ACC112 (cell line): ENCODE measurements around the gene TAOK3.

Experiments
- H2AFZ ChIP-seq: fragments of 200-600 bp; sonication (generic); one replicate; pipeline ENCODE4 v1.6.0; 2017; ENCODE audit warnings: antibody characterized with exemption, low read length; ENCODE audit not compliant: unreplicated experiment
- H3K27ac ChIP-seq: fragments of 200-600 bp; sonication (generic); 2 replicates; pipeline ENCODE4 v1.5.1; 2014; ENCODE audit warnings: low read depth, mild to moderate bottlenecking, antibody characterized with exemption, low read length, moderate library complexity
- H3K27me3 ChIP-seq: fragments of 200-600 bp; sonication (generic); 2 replicates; pipeline ENCODE4 v1.6.1; 2014; ENCODE audit warnings: mild to moderate bottlenecking, antibody characterized with exemption, low read length, moderate library complexity, mixed read lengths; ENCODE audit not compliant: insufficient read depth
- H3K36me3 ChIP-seq: fragments of 200-600 bp; sonication (generic); 2 replicates; pipeline ENCODE4 v1.6.1; 2016; ENCODE audit warnings: mild to moderate bottlenecking, antibody characterized with exemption, low read length, moderate library complexity, mixed read lengths; ENCODE audit not compliant: insufficient read depth
- H3K4me1 ChIP-seq: fragments of 200-600 bp; sonication (generic); one replicate; pipeline ENCODE4 v1.6.1; 2016; ENCODE audit warnings: low read length, mixed read lengths; ENCODE audit not compliant: insufficient read depth, unreplicated experiment, control insufficient read depth
- H3K4me3 ChIP-seq: fragments of 200-600 bp; sonication (generic); 2 replicates; pipeline ENCODE4 v1.5.1; 2014; ENCODE audit warnings: mild to moderate bottlenecking, low read depth, low read length
- H3K79me2 ChIP-seq: fragments of 200-600 bp; sonication (generic); one replicate; pipeline ENCODE4 v1.6.0; 2016; ENCODE audit warnings: low read length; ENCODE audit not compliant: control insufficient read depth, unreplicated experiment, insufficient read depth

TAOK3 gene

DNA sequence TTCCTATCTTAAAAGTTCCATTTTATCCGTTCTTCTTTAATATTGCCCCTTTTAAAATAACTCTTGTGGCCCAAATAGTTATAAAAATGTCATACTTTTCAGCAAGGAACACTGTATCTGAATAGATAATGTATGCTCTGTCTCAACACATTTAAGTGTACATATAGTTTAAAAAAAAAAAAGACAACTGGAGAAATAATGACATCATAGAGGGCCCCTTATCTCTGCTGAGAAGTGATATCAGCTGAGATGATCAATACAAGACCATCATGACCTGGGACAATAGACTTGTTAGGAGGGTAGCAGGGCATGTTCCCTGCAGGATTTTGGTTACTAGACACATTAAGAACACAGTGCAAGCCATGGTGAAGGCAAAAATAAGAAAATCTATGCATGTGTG lies 159.3 kb downstream of the TAOK3 start:
- Histone ChIP-seq H3K4me3 (no peak overlapping the region), H2AFZ (no peak overlapping the region), H3K27me3 (no peaks in the 10 kb centered on the region), H3K4me1 (no peaks in the 10 kb centered on the region), H3K27ac (no peak overlapping the region), H3K79me2 (no peaks in the 10 kb centered on the region), H3K36me3 (0 out of 2 replicates have a peak, but pooled peaks cover 7% of the 10 kb centered on the region)

DNA sequence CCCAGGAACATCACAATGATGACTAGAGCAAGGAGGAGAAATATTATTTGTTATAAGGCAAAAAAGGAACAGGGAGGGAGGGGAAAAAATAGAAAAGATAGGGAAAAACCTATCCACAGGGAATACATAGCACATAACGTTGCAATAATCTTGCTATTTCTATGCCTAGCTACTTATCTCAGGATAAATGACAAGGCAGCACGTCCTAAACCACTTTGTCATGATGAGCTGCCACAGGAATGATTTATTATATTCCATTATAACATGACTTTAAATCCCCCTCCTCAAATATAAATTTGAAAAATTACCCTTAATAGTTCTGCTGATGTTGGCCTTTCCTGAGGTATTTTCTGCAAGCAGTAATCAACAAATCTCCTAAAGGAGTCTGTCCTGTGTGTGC lies 160.1 kb downstream of the TAOK3 start:
- H3K27ac ChIP-seq = no peak overlapping the region
- H3K4me3 ChIP-seq = no peak overlapping the region
- no peaks in the 10 kb centered on the region for H3K79me2 ChIP-seq
- 0 out of 2 replicates have a peak, but pooled peaks cover 7% of the 10 kb centered on the region for H3K36me3 ChIP-seq
- no peaks in the 10 kb centered on the region for H3K4me1 ChIP-seq
- no peaks in the 10 kb centered on the region for H3K27me3 ChIP-seq
- no peak overlapping the region for H2AFZ ChIP-seq

DNA sequence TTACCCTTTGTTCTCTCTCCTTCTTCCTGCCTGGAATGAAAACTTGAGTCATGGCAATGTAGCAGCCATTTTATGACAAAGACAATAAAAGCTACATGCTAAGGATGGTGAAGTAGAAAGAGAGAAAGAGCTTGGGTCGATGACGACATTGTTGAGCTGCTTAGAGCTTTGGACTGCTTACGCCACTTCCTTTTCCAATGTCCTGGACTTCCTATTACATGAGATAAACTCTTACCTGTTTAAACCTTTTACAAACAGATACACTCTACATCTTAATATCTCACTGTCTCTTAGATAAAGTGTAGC lies 166.6 kb downstream of the TAOK3 start:
- Histone ChIP-seq H3K79me2 (no peaks in the 10 kb centered on the region), H2AFZ (no peak overlapping the region), H3K27ac (no peak overlapping the region), H3K4me1 (no peaks in the 10 kb centered on the region), H3K4me3 (no peak overlapping the region), H3K27me3 (no peaks in the 10 kb centered on the region), H3K36me3 (no peaks in the 10 kb centered on the region)

DNA sequence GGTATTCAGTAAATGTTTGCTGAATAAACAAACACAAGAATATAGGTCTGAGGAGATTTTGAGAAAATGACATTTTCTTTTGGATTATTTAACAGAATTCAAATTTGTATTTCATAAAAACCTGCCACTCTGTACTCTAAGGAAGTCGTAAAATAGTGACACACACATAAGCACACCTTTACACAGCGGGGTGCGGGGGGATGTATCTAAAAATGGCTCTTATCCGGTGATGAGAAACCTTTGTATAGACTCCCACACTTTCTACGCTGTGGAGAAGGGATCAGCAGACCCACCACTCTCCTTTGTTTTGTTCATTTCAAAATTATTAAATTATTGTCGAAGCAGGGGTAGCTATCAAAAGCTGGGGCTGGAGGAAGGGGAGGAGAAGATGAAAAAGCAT lies 178.7 kb downstream of the TAOK3 start:
- Histone ChIP-seq H3K27me3 (no peaks in the 10 kb centered on the region), H2AFZ (no peak overlapping the region), H3K79me2 (no peaks in the 10 kb centered on the region), H3K4me3 (no peak overlapping the region), H3K27ac (no peak overlapping the region), H3K4me1 (peaks cover 1% of the 10 kb centered on the region), H3K36me3 (peaks cover under 1% of the 10 kb centered on the region; the same call in 1 of the 2 replicates)

DNA sequence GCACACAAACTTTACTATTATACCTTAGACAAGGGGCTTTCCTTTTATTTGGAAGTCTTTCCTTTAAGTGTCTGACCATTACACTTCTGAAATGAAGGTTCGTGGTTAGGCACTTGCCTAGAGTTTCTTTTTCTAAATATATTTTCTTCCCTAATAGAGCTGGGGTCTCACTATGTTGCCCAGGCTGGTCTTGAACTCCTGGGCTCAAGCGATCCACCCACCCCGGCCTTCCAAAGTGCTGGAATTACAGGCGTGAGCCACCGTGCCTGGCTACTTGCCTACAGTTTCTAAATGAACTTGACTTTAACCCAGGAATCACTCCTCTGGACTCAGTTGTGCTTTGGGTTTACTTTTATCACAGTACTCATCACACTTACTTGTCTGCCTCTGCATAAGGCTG lies 179.2 kb downstream of the TAOK3 start:
- Histone ChIP-seq H3K4me3 (no peak overlapping the region), H3K4me1 (peaks cover 5% of the 10 kb centered on the region), H2AFZ (no peak overlapping the region), H3K36me3 (no peaks in the 10 kb centered on the region), H3K27ac (no peak overlapping the region), H3K27me3 (no peaks in the 10 kb centered on the region), H3K79me2 (peaks cover 4% of the 10 kb centered on the region)

DNA sequence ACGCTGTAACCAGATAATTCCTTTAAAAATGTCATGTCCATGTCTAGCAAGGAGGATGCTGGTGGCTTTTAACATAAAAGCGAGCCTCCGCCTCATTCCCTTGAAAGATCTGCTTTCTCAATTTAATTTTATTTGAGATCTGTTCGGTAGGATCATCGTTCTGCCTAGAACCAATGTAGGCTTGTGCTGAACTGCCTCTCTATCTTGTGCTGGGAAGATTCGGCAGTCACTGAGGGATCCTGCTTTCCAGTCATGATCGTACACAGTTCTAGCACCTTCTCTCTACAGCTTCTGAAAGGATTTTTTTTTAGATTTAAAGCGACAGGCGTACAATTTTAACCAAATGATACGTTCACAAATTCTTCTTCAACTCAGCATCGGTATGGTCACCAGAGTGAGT lies 182.4 kb downstream of the TAOK3 start:
- Histone ChIP-seq H3K36me3 (no peaks in the 10 kb centered on the region), H3K27me3 (no peaks in the 10 kb centered on the region), H2AFZ (peak overlapping the region; percentile 73), H3K27ac (peak overlapping the region; percentile 71), H3K4me3 (peak overlapping the region; percentile 71), H3K79me2 (peaks cover 14% of the 10 kb centered on the region), H3K4me1 (peaks cover 26% of the 10 kb centered on the region)

DNA sequence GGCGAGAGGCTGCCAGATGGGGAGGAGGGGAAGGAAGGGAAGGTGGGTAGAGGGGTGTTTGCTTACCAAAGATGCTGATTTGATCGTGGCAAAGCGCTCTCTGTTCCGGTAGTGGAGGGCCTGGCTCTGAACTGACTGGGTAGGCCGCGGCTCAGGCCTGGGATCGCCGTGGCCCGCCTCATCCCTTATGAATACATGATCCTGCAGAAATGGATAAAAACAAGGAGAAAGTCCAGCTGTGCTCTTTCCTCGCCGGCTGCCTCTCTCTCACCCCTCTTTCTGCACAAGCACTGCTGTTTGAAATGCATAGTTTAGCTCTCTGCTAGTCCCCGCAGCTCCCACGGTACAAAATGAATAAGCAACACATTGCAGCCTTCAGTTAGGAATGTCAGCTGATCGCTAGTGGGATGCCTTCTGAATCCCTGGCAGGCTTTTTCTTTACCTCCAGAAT lies 182.9 kb downstream of the TAOK3 start:
- H3K27me3 ChIP-seq = no peaks in the 10 kb centered on the region
- H2AFZ ChIP-seq = peak overlapping the region; percentile 73
- H3K4me3 ChIP-seq = peak overlapping the region; percentile 71
- H3K4me1 ChIP-seq = peaks cover 30% of the 10 kb centered on the region
- peaks cover 14% of the 10 kb centered on the region for H3K79me2 ChIP-seq
- no peaks in the 10 kb centered on the region for H3K36me3 ChIP-seq
- peak overlapping the region; percentile 71 for H3K27ac ChIP-seq

DNA sequence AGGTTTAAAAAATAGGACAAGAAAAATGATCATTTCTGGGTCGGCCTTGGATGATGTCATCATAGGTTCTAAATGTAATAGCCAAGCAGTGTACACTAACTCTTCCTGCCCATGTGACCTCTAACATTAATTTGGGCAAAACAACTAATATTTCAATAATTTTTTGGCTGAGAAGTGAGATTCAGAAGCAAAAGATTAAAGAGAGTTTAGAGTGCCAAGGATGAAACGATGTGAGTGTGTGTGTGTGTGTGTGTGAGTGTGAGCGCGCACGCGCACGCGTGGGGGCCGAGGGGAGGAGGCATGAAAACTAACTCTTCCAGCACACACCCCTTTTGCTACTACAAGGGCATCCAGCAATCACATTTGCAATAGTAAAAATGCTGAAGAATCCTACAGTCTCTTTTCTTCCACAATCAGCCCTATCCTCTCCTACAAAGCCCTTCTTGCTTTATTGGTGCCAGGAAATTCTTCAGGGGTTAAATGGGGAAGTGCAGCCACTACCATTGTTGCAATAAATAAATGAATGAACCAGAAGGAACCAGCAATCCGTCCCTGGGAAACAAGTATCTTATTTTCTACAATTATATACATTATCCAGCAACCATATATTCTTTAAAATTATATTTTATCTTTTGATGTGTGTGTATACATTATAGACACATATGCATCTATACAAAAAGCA lies 183.9 kb downstream of the TAOK3 start:
- H3K4me1 ChIP-seq = peaks cover 39% of the 10 kb centered on the region
- peak overlapping the region; percentile 37; the same call in 1 of the 2 replicates for H3K27ac ChIP-seq
- H2AFZ ChIP-seq = peak overlapping the region; percentile 71
- peaks cover 14% of the 10 kb centered on the region for H3K79me2 ChIP-seq
- peak overlapping the region; percentile 71 for H3K4me3 ChIP-seq
- H3K36me3 ChIP-seq = no peaks in the 10 kb centered on the region
- no peaks in the 10 kb centered on the region for H3K27me3 ChIP-seq

DNA sequence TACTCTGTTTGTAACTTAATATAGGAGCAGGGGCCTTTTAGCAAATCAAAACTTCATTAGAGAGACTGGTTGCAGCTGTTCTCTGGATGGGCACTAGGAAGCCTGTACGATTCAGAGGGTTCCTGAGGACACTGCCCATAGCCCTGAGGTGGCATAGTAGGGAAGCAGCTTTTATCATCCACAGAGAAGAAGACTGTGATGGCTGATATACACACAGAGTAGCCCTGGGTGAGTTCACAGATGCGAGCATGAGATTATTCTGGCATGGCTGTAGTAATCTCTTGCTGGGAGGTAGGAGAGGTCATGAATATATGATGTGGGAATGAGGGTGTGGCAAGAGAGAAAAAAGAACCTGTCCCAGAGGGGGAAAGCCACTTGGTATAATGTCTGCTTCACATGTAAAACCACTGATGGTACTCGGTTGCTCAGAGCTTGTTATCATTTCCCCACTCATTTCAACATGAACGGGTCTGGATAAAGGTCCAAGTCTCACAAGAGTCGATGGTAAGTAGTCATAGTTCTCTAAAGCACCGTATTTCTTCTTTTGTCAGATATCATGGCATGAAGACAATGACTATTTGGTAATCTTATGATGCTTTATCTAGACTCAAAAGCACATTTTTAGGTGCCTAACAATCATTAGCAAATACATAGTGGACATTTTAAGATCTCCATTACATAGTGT lies 184.8 kb downstream of the TAOK3 start:
- H3K27ac ChIP-seq = peak overlapping the region; percentile 37; the same call in 1 of the 2 replicates
- peak overlapping the region; percentile 71 for H3K4me3 ChIP-seq
- H2AFZ ChIP-seq = peak overlapping the region; percentile 71
- H3K79me2 ChIP-seq = peaks cover 14% of the 10 kb centered on the region
- H3K36me3 ChIP-seq = no peaks in the 10 kb centered on the region
- peaks cover 48% of the 10 kb centered on the region for H3K4me1 ChIP-seq
- H3K27me3 ChIP-seq = no peaks in the 10 kb centered on the region

DNA sequence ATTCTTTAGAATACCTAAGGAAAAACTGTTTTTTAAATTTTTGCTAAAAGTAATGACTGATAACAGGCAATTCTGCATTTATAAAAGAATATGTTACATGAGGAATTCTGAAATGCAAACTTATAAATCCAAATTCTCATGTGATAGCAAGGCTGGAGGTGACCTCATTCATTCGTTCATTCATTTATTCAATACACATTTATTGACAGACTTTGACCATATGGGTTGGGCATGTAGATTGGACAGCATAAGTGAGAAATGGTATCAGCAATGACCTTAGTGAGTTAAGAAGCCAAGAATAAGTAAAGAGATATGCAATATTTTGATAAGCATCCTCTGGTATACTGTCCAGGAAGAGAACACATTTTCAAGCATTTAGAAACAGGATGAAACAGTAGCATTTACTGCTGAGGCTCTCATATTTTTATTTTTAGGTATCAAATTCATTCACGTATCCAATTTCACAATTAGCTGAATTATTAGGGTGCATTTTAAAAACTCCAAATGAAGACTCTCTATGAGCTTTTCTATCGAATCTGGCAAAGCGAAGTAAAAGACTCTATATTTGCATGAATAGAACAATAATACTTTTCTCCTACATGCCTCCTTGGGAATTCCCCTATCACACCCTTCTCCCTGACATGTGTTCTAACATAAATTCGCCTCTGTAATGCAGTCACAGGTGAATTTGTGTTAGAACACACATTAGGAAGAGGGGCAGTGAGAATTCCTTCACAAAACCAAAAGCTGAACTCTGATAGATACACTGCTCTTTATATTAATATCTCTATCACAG lies 186.9 kb downstream of the TAOK3 start:
- H3K79me2 ChIP-seq = peaks cover 14% of the 10 kb centered on the region
- no peaks in the 10 kb centered on the region for H3K27me3 ChIP-seq
- H3K36me3 ChIP-seq = no peaks in the 10 kb centered on the region
- H3K27ac ChIP-seq = no peak overlapping the region
- H3K4me1 ChIP-seq = peaks cover 56% of the 10 kb centered on the region
- no peak overlapping the region for H3K4me3 ChIP-seq
- H2AFZ ChIP-seq = no peak overlapping the region
